ENCODE measurements around the gene GADD45G.

DNA sequence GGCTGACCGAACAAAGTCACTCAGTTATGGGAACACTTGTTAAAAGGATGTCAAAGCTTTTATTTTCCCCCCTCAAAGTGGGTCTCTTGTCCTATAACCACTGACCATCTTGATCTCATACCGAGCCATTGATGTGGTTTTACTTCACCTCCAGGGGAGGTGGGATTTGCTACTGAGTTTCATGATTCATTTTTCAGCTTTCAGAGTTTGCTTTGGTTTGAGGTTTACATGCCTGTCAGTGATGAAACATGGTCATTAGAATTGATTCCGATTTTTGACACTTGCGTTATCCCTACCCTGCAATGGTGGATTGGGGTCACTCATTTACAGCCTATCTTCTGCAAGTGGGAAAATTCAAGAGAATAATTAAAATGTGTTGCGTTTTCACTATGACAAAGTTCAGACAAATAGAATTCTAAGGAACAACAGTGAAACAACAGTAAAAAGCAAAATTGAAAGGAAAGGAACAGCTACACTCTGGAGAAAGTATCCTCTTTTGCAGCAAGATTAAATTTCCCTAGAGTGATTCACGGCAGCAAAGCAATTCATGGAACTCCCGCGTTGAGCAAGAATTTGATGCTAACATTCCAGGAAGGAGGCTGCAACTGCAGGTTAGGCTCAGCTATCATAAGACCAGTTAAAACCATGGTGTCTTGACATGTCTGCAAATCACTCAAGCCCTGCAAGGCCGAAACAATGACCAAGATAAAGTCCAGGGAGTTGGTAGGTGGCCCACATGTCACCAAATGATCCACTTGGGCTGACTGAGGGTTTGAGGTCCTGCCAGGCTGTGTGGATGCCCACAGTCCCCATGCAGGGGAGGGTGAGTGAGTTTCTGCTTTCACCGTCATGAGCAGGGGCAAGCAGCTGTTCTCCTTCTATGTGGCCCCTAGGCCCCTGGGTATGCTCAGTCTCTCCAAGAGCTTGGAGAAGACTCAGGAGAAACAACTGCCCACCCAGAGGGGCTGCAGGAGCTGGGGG is 9.4 kb downstream of the GADD45G start:
- TF ChIP-seq ZNF274 (IDR thresholded peaks at IDR 0.05; ENCODE audit: borderline replicate concordance, extremely low read depth, low read length) (no peak), SIX5 (IDR thresholded peaks at IDR 0.05; ENCODE audit: low read depth, low read length) (no peak), RAD21 (IDR thresholded peaks at IDR 0.05 in 1 of 2, conservative IDR thresholded peaks at IDR 0.05 in 1 of 2; ENCODE audit: low read depth in 2 of 2, low read length in 2 of 2) (no peak), SP4 (IDR thresholded peaks at IDR 0.05; ENCODE audit: low read length) (no peak), POLR2A (IDR thresholded peaks at IDR 0.05; ENCODE audit: control extremely low read depth in 1 of 2, low read depth in 2 of 2, low read length in 2 of 2) (no peak), SP2 (IDR thresholded peaks at IDR 0.05; ENCODE audit: low read length) (no peak), POLR2AphosphoS5 (IDR thresholded peaks at IDR 0.05; ENCODE audit: low read depth, low read length) (no peak), SRF (IDR thresholded peaks at IDR 0.05; ENCODE audit: low read depth, low read length) (no peak)
- TF ChIP-seq, protein P1, sequence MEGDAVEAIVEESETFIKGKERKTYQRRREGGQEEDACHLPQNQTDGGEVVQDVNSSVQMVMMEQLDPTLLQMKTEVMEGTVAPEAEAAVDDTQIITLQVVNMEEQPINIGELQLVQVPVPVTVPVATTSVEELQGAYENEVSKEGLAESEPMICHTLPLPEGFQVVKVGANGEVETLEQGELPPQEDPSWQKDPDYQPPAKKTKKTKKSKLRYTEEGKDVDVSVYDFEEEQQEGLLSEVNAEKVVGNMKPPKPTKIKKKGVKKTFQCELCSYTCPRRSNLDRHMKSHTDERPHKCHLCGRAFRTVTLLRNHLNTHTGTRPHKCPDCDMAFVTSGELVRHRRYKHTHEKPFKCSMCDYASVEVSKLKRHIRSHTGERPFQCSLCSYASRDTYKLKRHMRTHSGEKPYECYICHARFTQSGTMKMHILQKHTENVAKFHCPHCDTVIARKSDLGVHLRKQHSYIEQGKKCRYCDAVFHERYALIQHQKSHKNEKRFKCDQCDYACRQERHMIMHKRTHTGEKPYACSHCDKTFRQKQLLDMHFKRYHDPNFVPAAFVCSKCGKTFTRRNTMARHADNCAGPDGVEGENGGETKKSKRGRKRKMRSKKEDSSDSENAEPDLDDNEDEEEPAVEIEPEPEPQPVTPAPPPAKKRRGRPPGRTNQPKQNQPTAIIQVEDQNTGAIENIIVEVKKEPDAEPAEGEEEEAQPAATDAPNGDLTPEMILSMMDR (IDR thresholded peaks at IDR 0.05; ENCODE audit: control extremely low read depth in 1 of 3, insufficient read depth in 1 of 3, low read depth in 1 of 3, low read length in 3 of 3): no peak
